OCI-LY1 (cell line): ENCODE results near the gene TCF21.

Experiments used
- EZH2 ChIP-seq: fragments of 200-600 bp; sonication (generic), shearing (Covaris generic); IDR thresholded peaks from 2 replicates; pipeline ENCODE4 v1.8.0; 2017; ENCODE audit warnings: borderline replicate concordance, mixed run types, mild to moderate bottlenecking, antibody characterized with exemption, low read length, moderate library complexity, mixed read lengths
- TF ChIP-seq, protein P1 (sequence below): fragments of 200-600 bp; sonication (generic), shearing (Covaris generic); IDR thresholded peaks from 2 replicates; pipeline ENCODE4 v1.5.1; 2017; ENCODE audit warnings: mild to moderate bottlenecking, antibody characterized with exemption, low read length, moderate library complexity, mixed read lengths

DNA sequence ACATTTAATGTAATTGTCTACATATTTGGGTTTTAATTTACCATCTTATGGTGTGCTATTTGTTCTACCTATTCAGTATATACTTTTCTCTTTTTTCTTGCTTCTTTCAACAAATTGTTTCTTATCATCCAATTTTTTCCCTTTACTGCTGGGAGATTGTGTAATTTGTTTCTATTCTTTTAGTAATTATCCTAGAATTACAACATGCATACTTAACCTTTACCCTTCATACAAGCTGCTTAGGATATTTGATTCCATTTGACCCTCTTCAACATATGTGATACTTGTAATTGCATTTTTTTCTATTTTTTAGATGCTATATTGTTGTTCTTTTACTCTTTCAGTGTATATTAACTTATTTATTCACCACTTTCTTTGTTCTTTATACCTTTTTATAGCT lies 49.0 kb downstream of the TCF21 start:
- TF ChIP-seq, protein P1, sequence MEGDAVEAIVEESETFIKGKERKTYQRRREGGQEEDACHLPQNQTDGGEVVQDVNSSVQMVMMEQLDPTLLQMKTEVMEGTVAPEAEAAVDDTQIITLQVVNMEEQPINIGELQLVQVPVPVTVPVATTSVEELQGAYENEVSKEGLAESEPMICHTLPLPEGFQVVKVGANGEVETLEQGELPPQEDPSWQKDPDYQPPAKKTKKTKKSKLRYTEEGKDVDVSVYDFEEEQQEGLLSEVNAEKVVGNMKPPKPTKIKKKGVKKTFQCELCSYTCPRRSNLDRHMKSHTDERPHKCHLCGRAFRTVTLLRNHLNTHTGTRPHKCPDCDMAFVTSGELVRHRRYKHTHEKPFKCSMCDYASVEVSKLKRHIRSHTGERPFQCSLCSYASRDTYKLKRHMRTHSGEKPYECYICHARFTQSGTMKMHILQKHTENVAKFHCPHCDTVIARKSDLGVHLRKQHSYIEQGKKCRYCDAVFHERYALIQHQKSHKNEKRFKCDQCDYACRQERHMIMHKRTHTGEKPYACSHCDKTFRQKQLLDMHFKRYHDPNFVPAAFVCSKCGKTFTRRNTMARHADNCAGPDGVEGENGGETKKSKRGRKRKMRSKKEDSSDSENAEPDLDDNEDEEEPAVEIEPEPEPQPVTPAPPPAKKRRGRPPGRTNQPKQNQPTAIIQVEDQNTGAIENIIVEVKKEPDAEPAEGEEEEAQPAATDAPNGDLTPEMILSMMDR: no peak
- TF ChIP-seq EZH2: no peak
